H1 (cell line): ENCODE results near the gene MNX1. TPM values are rescaled to one million over a fixed set of nuclear protein-coding genes. Genes with fewer than 3 reads are reported as not detected.
A peak's percentile ranks its signal among the peaks of the same experiment; 100 is the strongest.

ENCODE experiments used
- CTCF ChIA-PET: fragments of 300-600 bp; sonication (Branson Sonifier 250); formaldehyde crosslinking; loops from one replicate; lab custom pipeline; 2021; ENCODE audit not compliant: partially characterized antibody; lab: Charles Lee
- POLR2A ChIA-PET: fragments of 300-600 bp; sonication (Branson Sonifier 250); formaldehyde crosslinking; loops from one replicate; lab custom pipeline; 2021; ENCODE audit warnings: inconsistent platforms; ENCODE audit not compliant: partially characterized antibody; lab: Charles Lee
- DNase-seq, 2 experiments: peaks; one replicate each; pipeline versions ENCODE4 v3.0.0 to v3.0.0-alpha.2; 2010 to 2022; ENCODE audit warnings: low spot score in 2 of 2, low read depth in 1 of 2, mixed read lengths in 1 of 2
- FAIRE-seq: peaks from 2 replicates; lab custom pipeline; 2011; peaks lifted over from hg19 to GRCh38; lab: Jason Lieb, UNC
- H2AFZ ChIP-seq: 2 replicates; pipeline ENCODE4 v1.8.1; 2012; ENCODE audit warnings: low read length, inconsistent platforms
- H2AK5ac ChIP-seq: 2 replicates; pipeline ENCODE4 v1.6.1; 2013; ENCODE audit warnings: low read depth, low read length
- H2BK120ac ChIP-seq: replicated peaks from 2 replicates; pipeline ENCODE3; 2013; ENCODE audit warnings: low read depth, low read length, inconsistent platforms
- H2BK12ac ChIP-seq: 2 replicates; pipeline ENCODE4 v1.6.1; 2013; ENCODE audit warnings: low read depth, low read length
- H2BK15ac ChIP-seq: 2 replicates; pipeline ENCODE4 v1.6.1; 2013; ENCODE audit warnings: low read length
- H2BK20ac ChIP-seq: 2 replicates; pipeline ENCODE4 v1.6.1; 2013; ENCODE audit warnings: low read length
- H2BK5ac ChIP-seq: 2 replicates; pipeline ENCODE4 v1.6.1; 2013; ENCODE audit warnings: low read depth, low read length
- H3K14ac ChIP-seq: 2 replicates; pipeline ENCODE4 v1.6.1; 2013; ENCODE audit warnings: inconsistent platforms; ENCODE audit not compliant: insufficient read length
- H3K18ac ChIP-seq: 2 replicates; pipeline ENCODE4 v1.6.1; 2013; ENCODE audit warnings: low read length; ENCODE audit errors: extremely low read depth
- H3K23ac ChIP-seq: 2 replicates; pipeline ENCODE4 v1.6.1; 2013; ENCODE audit warnings: inconsistent platforms; ENCODE audit not compliant: insufficient read length
- H3K23me2 ChIP-seq: 2 replicates; pipeline ENCODE4 v1.6.1; 2013; ENCODE audit warnings: low read depth, low read length
- H3K27ac ChIP-seq: 2 replicates; pipeline ENCODE4 v1.6.1; 2011; ENCODE audit warnings: low read depth, low read length, inconsistent platforms
- H3K27me3 ChIP-seq, 4 experiments: replicated peaks in 1 of 4; 1 replicate in 1 of 4; 2 replicates in 3 of 4; pipeline versions ENCODE4 v1.6.1 to v1.8.1; 2011 to 2013; ENCODE audit warnings: low read length in 3 of 4, mild to moderate bottlenecking in 3 of 4, inconsistent platforms in 2 of 4, mixed read lengths in 2 of 4, moderate library complexity in 1 of 4; ENCODE audit not compliant: control insufficient read depth in 3 of 4, insufficient read depth in 3 of 4; ENCODE audit errors: extremely low read depth in 1 of 4
- H3K36me3 ChIP-seq, 4 experiments: 2 replicates each; pipeline versions ENCODE4 v1.6.1 to v1.8.1; 2011 to 2013; ENCODE audit warnings: mild to moderate bottlenecking in 4 of 4, low read length in 3 of 4, moderate library complexity in 2 of 4, control low read depth in 1 of 4, inconsistent platforms in 1 of 4; ENCODE audit not compliant: insufficient read depth in 4 of 4, control insufficient read depth in 2 of 4
- H3K4ac ChIP-seq: replicated peaks from 2 replicates; pipeline ENCODE3; 2013; ENCODE audit warnings: low read length, low read depth, mixed read lengths, inconsistent platforms; ENCODE audit not compliant: insufficient read length
- H3K4me1 ChIP-seq, 4 experiments: replicated peaks in 1 of 4; 1 replicate in 1 of 4; 2 replicates in 3 of 4; pipeline versions ENCODE4 v1.6.1 to v1.8.1; 2011 to 2013; ENCODE audit warnings: low read length in 3 of 4, inconsistent platforms in 2 of 4, mixed read lengths in 1 of 4; ENCODE audit not compliant: insufficient read depth in 4 of 4, control insufficient read depth in 3 of 4
- H3K4me2 ChIP-seq, 2 experiments: 2 replicates each; pipeline versions ENCODE4 v1.6.1 to v1.8.1; 2011 to 2013; ENCODE audit warnings: low read depth in 2 of 2, low read length in 2 of 2, control low read depth in 1 of 2, inconsistent platforms in 1 of 2, mild to moderate bottlenecking in 1 of 2; ENCODE audit not compliant: insufficient read depth in 1 of 2
- H3K4me3 ChIP-seq, 4 experiments: fragments of 200-600, 300-600 bp in 1 of 4; sonication (generic), shearing (Covaris generic), sonication (Bioruptor Twin) in 1 of 4; 2 replicates each; pipeline versions ENCODE4 v1.5.1 to v1.8.1; 2011 to 2016; ENCODE audit warnings: low read length in 4 of 4, low read depth in 3 of 4, control low read depth in 2 of 4, inconsistent platforms in 2 of 4, mild to moderate bottlenecking in 2 of 4, mixed read lengths in 1 of 4, moderate library complexity in 1 of 4; ENCODE audit not compliant: insufficient read depth in 2 of 4; ENCODE audit errors: extremely low read depth in 1 of 4
- H3K56ac ChIP-seq: replicated peaks from 2 replicates; pipeline ENCODE3; 2013; ENCODE audit warnings: low read depth, mild to moderate bottlenecking, mixed read lengths, low read length, inconsistent platforms; ENCODE audit not compliant: insufficient read length
- H3K79me1 ChIP-seq: 2 replicates; pipeline ENCODE4 v1.6.1; 2013; ENCODE audit warnings: low read depth, low read length, control low read depth
- H3K79me2 ChIP-seq, 2 experiments: 2 replicates each; pipeline versions ENCODE4 v1.6.1 to v1.8.1; 2012 to 2013; ENCODE audit warnings: low read length in 2 of 2, mild to moderate bottlenecking in 2 of 2, inconsistent platforms in 1 of 2; ENCODE audit not compliant: insufficient read depth in 2 of 2, control insufficient read depth in 1 of 2
- H3K9ac ChIP-seq, 4 experiments: replicated peaks in 1 of 4; 1 replicate in 1 of 4; 2 replicates in 3 of 4; pipeline versions ENCODE4 v1.6.1 to v1.8.1; 2011 to 2013; ENCODE audit warnings: low read depth in 3 of 4, low read length in 3 of 4, control low read depth in 2 of 4, mild to moderate bottlenecking in 2 of 4, moderate library complexity in 2 of 4, inconsistent platforms in 1 of 4; ENCODE audit errors: extremely low read depth in 1 of 4
- H3K9me3 ChIP-seq, 2 experiments: 2 replicates each; pipeline versions ENCODE4 v1.6.1 to v1.8.1; 2012 to 2013; ENCODE audit warnings: mild to moderate bottlenecking in 2 of 2, moderate library complexity in 2 of 2, control low read depth in 1 of 2, inconsistent platforms in 1 of 2, low read depth in 1 of 2, low read length in 1 of 2, mixed read lengths in 1 of 2; ENCODE audit not compliant: insufficient read depth in 2 of 2
- H4K20me1 ChIP-seq, 2 experiments: replicated peaks in 1 of 2; 2 replicates each; pipeline versions ENCODE3 to v1.8.1; 2011 to 2013; ENCODE audit warnings: inconsistent platforms in 2 of 2, low read length in 2 of 2, mild to moderate bottlenecking in 1 of 2; ENCODE audit not compliant: insufficient read depth in 2 of 2, control insufficient read depth in 1 of 2
- H4K5ac ChIP-seq: 2 replicates; pipeline ENCODE4 v1.6.1; 2013; ENCODE audit warnings: low read length, low read depth, mixed read lengths, inconsistent platforms; ENCODE audit not compliant: insufficient read length
- H4K8ac ChIP-seq: 2 replicates; pipeline ENCODE4 v1.8.0; 2013; ENCODE audit warnings: mild to moderate bottlenecking, moderate library complexity, low read length, inconsistent platforms; ENCODE audit not compliant: insufficient read depth; ENCODE audit errors: extremely low read depth
- H4K91ac ChIP-seq: replicated peaks from 2 replicates; pipeline ENCODE3; 2013; ENCODE audit warnings: low read length, mixed read lengths, inconsistent platforms; ENCODE audit not compliant: insufficient read length
- ASH2L ChIP-seq: fragments of 200-600, 300-600 bp; sonication (generic); IDR thresholded peaks from one replicate; pipeline ENCODE4 v1.7.1; 2017; ENCODE audit warnings: low read length
- CHD2 ChIP-seq: IDR thresholded peaks from 2 replicates; pipeline ENCODE4 v1.6.1; 2012; ENCODE audit warnings: low read length, improper control_type of control experiment
- FOSL1 ChIP-seq: IDR thresholded peaks from 2 replicates; pipeline ENCODE4 v1.6.1; 2011; ENCODE audit warnings: mild to moderate bottlenecking, low read depth, low read length, moderate library complexity; ENCODE audit not compliant: insufficient read depth
- GABPA ChIP-seq: IDR thresholded peaks from 2 replicates; pipeline ENCODE4 v1.6.1; 2011; ENCODE audit warnings: mild to moderate bottlenecking, low read length, moderate library complexity, borderline replicate concordance; ENCODE audit not compliant: insufficient read depth
- GTF2F1 ChIP-seq: IDR thresholded peaks from 2 replicates; pipeline ENCODE4 v1.6.1; 2012; ENCODE audit warnings: low read depth, low read length, improper control_type of control experiment, borderline replicate concordance
- NRF1 ChIP-seq: IDR thresholded peaks from 2 replicates; pipeline ENCODE4 v1.6.1; 2011; ENCODE audit warnings: mild to moderate bottlenecking, low read depth, low read length, improper control_type of control experiment
- POU5F1 ChIP-seq: IDR thresholded peaks from 2 replicates; pipeline ENCODE4 v1.6.1; 2011; ENCODE audit warnings: low read depth, mild to moderate bottlenecking, low read length, moderate library complexity
- SIX5 ChIP-seq: IDR thresholded peaks from 2 replicates; pipeline ENCODE4 v1.6.1; 2011; ENCODE audit warnings: mild to moderate bottlenecking, low read depth, low read length
- SP2 ChIP-seq: IDR thresholded peaks from 2 replicates; pipeline ENCODE4 v1.6.1; 2012; ENCODE audit warnings: mild to moderate bottlenecking, low read length, inconsistent platforms
- SP4 ChIP-seq: IDR thresholded peaks from 2 replicates; pipeline ENCODE4 v1.6.1; 2012; ENCODE audit warnings: low read length, inconsistent platforms
- SRF ChIP-seq: IDR thresholded peaks from 2 replicates; pipeline ENCODE4 v1.6.1; 2011; ENCODE audit warnings: mild to moderate bottlenecking, low read depth, low read length, moderate library complexity
- WGBS, 2 experiments: shearing (Covaris generic) in 1 of 2; methylation state at CpG; one replicate each; pipeline versions ENCODE4 v1.1.6 to v1.1.7; 2013 to 2015; ENCODE audit warnings: low lambda C conversion rate in 2 of 2, mixed read lengths in 2 of 2, inconsistent platforms in 1 of 2, low coverage in 1 of 2, missing lambda C conversion rate in 1 of 2; ENCODE audit not compliant: insufficient replicate concordance in 2 of 2, insufficient coverage in 1 of 2, insufficient read length in 1 of 2; ENCODE audit errors: extremely low coverage in 1 of 2, missing lambda C conversion rate in 1 of 2; 5-methylcytosine and 5-hydroxymethylcytosine counted together
- polyA plus RNA-seq, 7 experiments: library from polyadenylated mRNA; depleted of rRNA in 3 of 7; stranded (reverse) in 5 of 7; unstranded in 2 of 7; fragments of >200 nt in 5 of 7; fragments of 200-250 nt in 2 of 7; gene quantifications; 1 replicate in 5 of 7; 2 replicates in 1 of 7; 4 replicates in 1 of 7; pipeline versions ENCODE4 v1.2.1 to v1.2.3, GENCODE V29; 2011 to 2013; ENCODE audit warnings: missing spikeins in 2 of 7, mixed read lengths in 2 of 7
- total RNA-seq: library from RNA; stranded (reverse); fragmentation: NEBNext Ultra II Directional; extraction: Animal tissue kit (Norgen Biotek cat#: 25700); gene quantifications from 2 replicates; pipeline ENCODE4 v1.2.1, GENCODE V29; 2021
- TF ChIP-seq, protein P1 (sequence below): IDR thresholded peaks from 2 replicates; pipeline ENCODE4 v1.6.1; 2011; ENCODE audit warnings: low read depth, mild to moderate bottlenecking, low read length; ENCODE audit not compliant: insufficient read depth

MNX1 gene
- total and polyA plus RNA-seq, 2 of the 8 experiments (the other 6 are each of a cell fraction or from before 2014, with no cell fraction given): 0.39 TPM; not detected in 1

DNA sequence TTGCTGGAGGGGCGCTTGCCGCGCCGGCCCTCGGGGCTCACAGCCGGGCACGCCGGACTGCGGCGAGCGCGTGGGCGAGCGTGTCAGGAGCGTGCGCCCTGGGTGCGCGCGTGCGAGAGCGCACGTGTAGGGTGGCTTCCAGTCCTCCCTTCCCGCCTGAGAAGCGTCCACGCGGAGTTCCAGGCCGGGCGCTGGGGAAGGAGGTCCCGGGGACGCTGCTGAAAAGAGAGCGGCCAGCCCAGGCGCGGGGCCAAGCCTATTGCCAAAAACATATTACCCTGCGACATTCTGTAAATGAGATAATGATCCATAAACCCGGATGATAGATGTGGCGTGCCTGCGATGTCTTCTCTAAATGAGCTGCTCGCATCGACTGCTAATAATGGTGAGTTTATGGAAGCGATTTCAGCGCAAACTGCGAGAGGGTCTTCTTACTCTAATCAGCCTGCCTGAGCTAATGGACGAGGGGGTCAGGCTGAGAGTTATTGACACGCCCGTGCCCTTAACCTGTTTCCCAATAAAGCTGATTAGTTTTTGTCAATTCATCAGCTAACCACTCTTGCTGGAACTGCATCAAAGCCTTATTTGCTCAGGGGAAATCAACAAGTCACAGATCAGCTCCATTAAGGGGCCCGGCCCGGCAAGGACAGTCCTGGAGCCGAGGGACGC, 8.0 kb upstream of the MNX1 start:
- Histone ChIP-seq H2AK5ac (no peak overlapping the region), H2BK15ac (peak overlapping the region; percentile 81), H2AFZ (no peak overlapping the region), H2BK12ac (0 out of 2 replicates have a peak overlapping the region, but pooled peaks have one; percentile 75), H2BK120ac (no peak overlapping the region), H3K4me1 (peaks cover 19 to 61% (median 32%) of the 10 kb centered on the region in 4 experiments), H3K4ac (no peak overlapping the region), H2BK20ac (no peak overlapping the region), H2BK5ac (no peak overlapping the region), H3K4me3 (peak overlapping the region in 2 of 4 experiments; percentile 18 to 44; a peak in 4 of 8 replicates), H4K91ac (no peak overlapping the region), H3K79me1 (no peaks in the 10 kb centered on the region), H3K4me2 (peak overlapping the region; percentile 18 to 59), H3K27me3 (peaks cover 92 to 100% (median 98%) of the 10 kb centered on the region in 4 experiments), H3K27ac (no peak overlapping the region), H3K9ac (no peak overlapping the region), H3K18ac (no peak overlapping the region), H3K23ac (no peak overlapping the region), H3K79me2 (no peaks in the 10 kb centered on the region), H3K36me3 (peaks cover 0 to 5% (median 0%) of the 10 kb centered on the region in 4 experiments; a peak in 1 of 8 replicates), H3K14ac (no peak overlapping the region), H3K9me3 (no peaks in the 10 kb centered on the region), H4K5ac (no peak overlapping the region), H4K8ac (peak overlapping the region; percentile 42; the same call in 1 of the 2 replicates), H3K56ac (no peak overlapping the region), H3K23me2 (peaks cover 4% of the 10 kb centered on the region; the same call in 1 of the 2 replicates), H4K20me1 (peaks cover 13 to 32% of the 10 kb centered on the region in 2 experiments)
- FAIRE-seq (no peak), DNase-seq (peak in 1 of 2 experiments; percentile 55)
- WGBS, 2 experiments: 5% methylated on average over 43 of the region's 49 CpGs; no CpG with 5 or more reads in 1 of the 2 experiments
- ChIA-PET CTCF (interaction anchor here (0.9 to 2.8 kb wide), 5 partner anchors 11 to 118 kb away, joined by 3 to 7 read pairs (median 4); no protein-coding TSS in a partner anchor), POLR2A (interaction anchor here (0.5 to 3.6 kb wide), 5 partner anchors 9 to 1206 kb away, joined by 3 to 15 read pairs (median 3); partner anchors contain the start of gene MNX1)
- no peak for TF ChIP-seq NRF1
- no peak for TF ChIP-seq FOSL1
- TF ChIP-seq SRF: no peak
- no peak for TF ChIP-seq POU5F1
- TF ChIP-seq, protein P1, sequence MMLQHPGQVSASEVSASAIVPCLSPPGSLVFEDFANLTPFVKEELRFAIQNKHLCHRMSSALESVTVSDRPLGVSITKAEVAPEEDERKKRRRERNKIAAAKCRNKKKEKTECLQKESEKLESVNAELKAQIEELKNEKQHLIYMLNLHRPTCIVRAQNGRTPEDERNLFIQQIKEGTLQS: no peak
- no peak for TF ChIP-seq SP4
- no peak for TF ChIP-seq ASH2L
- TF ChIP-seq GTF2F1: no peak
- TF ChIP-seq GABPA: no peak
- TF ChIP-seq SP2: no peak
- no peak for TF ChIP-seq SIX5
- no peak for TF ChIP-seq CHD2
